Measurements from ENCODE around the gene RAD17.

RAD17 gene

GRCh38 chr5:69462170-69462569 lies 92.6 kb downstream of the RAD17 start:
- TF ChIP-seq GATA1 (IDR thresholded peaks at IDR 0.05; ENCODE audit: low read depth, low read length) = no peak
- no peak for TF ChIP-seq POLR2A (IDR thresholded peaks at IDR 0.05; ENCODE audit: low read length)
- no peak for DNase-seq

Measured in erythroblast (primary cell).